Gastroesophageal sphincter (tissue), 3 donors: ENCODE measurements around the gene NAGPA.

Source experiments
- CTCF ChIP-seq, 4 experiments: fragments of 200-600 bp in 2 of 4; fragments of 450-650 bp in 2 of 4; sonication (generic) in 1 of 4; IDR thresholded peaks; one replicate each; pipeline ENCODE4 v1.5.1; 2017 to 2019; ENCODE audit warnings: antibody characterized with exemption in 4 of 4, mild to moderate bottlenecking in 2 of 4, moderate library complexity in 2 of 4
- EP300 ChIP-seq: sonication (generic); formaldehyde crosslinking; IDR thresholded peaks from one replicate; pipeline ENCODE4 v1.6.1; 2017; ENCODE audit warnings: antibody characterized with exemption, mild to moderate bottlenecking
- POLR2A ChIP-seq, 2 donors: fragments of 450-650 bp; IDR thresholded peaks; one replicate each; pipeline ENCODE4 v1.6.1; 2017; ENCODE audit warnings: antibody characterized with exemption in 2 of 2, mild to moderate bottlenecking in 2 of 2, moderate library complexity in 1 of 2
- POLR2AphosphoS5 ChIP-seq: sonication (generic); formaldehyde crosslinking; IDR thresholded peaks from one replicate; pipeline ENCODE4 v1.6.1; 2017; ENCODE audit warnings: antibody characterized with exemption

DNA sequence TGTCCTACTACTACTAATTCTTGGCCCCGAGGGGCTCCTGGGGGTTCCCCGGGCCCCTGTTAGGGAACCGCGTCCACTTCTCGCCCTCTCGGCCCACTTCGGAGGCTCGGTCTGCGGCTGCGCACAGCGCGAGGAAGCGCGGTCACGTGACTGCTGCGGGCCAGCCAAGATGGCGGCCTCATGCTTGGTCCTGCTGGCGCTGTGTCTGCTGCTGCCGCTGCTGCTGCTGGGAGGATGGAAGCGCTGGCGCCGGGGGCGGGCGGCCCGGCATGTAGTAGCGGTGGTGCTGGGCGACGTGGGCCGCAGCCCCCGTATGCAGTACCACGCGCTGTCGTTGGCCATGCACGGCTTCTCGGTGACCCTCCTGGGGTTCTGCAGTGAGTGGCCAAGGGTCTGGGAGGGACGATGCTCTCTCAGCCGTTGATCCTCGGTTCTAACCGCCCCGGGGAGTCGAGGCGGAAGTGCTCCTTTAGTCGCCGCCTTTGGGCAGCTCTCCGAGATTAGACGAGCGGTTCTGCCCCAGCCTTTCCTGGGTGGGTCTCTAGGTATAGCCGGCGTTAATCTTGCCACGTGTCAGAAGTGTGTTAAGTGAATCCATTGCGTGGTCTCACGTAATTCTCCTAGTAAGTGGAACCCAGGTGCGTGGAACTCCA lies 38.1 kb upstream of the NAGPA start, which contains the start of gene ALG1:
- TF ChIP-seq POLR2A (IDR thresholded peaks at IDR 0.05): peak; percentile 81 to 87
- TF ChIP-seq CTCF (IDR thresholded peaks at IDR 0.05): no peak
- TF ChIP-seq POLR2AphosphoS5: peak; percentile 95
- no peak for TF ChIP-seq EP300
